Astrocyte of the cerebellum (primary cell): ENCODE measurements around the gene XPR1.
"Not testable (repeated sequence)": the region's sequence is repeated elsewhere in the genome, so short reads cannot be mapped to it uniquely, and the experiment has no call there.

ENCODE experiments used
- DNase-seq: peaks from one replicate; pipeline ENCODE4 v3.0.0-alpha.2; 2011; ENCODE audit warnings: low read depth
- H3K4me3 ChIP-seq: 2 replicates; pipeline ENCODE4 v1.5.1; 2011; ENCODE audit warnings: mild to moderate bottlenecking, low read depth, low read length, moderate library complexity
- in situ Hi-C: cut with HindIII; loops from 2 replicates; pipeline ENCODE4 v1.10.0; 2017; ENCODE audit warnings: low sequenced_read_pairs
- TF ChIP-seq, protein P1 (sequence below): IDR thresholded peaks from 2 replicates; pipeline ENCODE4 v1.5.1; 2012; ENCODE audit warnings: low read length, low read depth, moderate library complexity, mild to moderate bottlenecking; ENCODE audit errors: missing control alignments

XPR1 gene

DNA sequence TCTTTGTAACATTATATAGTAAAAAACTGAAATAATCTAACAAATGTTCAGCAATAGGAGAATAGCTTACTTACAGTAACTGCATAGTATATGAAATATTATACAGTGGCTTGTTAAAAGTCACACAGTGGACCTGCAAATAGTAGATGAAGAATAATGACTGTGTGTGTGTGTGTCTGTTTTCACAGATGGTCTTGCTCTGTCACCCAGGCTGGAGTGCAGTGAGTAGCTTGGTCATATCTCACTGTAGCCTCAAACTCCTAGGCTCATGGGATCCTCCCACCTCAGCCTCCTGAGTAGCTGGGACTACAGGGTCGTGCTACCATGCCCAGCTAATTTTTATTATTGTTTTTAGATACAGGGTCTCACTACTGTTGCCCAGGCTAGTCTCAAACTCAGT, 213.5 kb downstream of the XPR1 start:
- in situ Hi-C loops: no loop called here
- no peak overlapping the region for H3K4me3 ChIP-seq
- TF ChIP-seq, protein P1, sequence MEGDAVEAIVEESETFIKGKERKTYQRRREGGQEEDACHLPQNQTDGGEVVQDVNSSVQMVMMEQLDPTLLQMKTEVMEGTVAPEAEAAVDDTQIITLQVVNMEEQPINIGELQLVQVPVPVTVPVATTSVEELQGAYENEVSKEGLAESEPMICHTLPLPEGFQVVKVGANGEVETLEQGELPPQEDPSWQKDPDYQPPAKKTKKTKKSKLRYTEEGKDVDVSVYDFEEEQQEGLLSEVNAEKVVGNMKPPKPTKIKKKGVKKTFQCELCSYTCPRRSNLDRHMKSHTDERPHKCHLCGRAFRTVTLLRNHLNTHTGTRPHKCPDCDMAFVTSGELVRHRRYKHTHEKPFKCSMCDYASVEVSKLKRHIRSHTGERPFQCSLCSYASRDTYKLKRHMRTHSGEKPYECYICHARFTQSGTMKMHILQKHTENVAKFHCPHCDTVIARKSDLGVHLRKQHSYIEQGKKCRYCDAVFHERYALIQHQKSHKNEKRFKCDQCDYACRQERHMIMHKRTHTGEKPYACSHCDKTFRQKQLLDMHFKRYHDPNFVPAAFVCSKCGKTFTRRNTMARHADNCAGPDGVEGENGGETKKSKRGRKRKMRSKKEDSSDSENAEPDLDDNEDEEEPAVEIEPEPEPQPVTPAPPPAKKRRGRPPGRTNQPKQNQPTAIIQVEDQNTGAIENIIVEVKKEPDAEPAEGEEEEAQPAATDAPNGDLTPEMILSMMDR: no peak
- DNase-seq: no peak

DNA sequence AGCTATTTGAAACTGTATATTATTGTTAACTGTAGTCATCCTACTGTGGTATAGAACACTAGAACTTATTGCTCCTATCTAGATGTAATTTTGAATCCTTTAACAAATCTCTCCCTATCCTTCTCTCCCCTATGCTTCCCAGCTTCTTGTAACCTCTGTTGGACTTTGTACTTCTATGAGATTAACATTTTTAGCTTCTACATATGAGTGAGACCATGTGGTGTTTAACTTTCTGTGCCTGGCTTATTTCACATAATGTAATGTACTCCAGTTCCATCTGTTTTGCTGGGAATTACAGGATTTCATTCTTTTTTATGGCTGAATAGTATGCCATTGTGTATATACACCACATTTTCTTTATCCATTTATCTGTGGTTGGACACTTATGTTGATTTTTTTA, 216.4 kb downstream of the XPR1 start:
- TF ChIP-seq, protein P1: no peak
- in situ Hi-C loops: no loop called here
- no peak for DNase-seq
- H3K4me3 ChIP-seq: no peak overlapping the region

DNA sequence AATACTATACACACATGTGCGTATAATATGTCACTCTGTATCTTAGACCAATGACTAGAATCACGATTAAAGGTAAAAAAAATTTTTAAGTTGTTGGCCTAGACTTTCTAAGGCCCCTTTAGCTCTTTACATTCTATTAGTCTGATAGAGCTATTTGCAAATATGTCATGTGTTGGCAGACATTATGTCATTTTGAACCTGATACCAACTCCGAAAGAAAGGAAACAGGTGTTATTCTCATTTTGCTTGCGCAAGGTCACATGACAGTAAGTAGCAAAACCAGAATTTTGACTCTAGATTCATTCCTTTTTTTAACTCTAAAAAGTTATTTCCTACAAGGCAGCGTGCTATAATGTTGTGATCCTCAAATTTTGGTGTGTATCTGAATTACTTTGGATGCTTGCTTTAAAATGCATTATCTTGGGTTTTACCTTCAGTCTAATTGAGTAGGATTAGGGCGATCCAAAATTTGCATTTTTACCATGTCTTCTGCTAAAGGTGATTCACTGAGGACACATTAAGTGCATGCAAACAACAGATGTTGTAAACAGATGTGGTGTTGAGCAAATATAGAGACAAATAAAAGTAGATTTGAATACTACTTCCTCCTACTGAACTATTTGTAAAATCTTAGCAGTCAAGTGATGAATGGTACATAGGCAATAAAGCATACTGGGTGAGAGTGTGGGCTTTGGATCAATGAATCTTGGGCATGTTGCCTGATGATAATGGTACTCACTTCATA, 217.4 kb downstream of the XPR1 start:
- TF ChIP-seq, protein P1: no peak
- in situ Hi-C loops: no loop called here
- H3K4me3 ChIP-seq: no peak overlapping the region
- DNase-seq: no peak

DNA sequence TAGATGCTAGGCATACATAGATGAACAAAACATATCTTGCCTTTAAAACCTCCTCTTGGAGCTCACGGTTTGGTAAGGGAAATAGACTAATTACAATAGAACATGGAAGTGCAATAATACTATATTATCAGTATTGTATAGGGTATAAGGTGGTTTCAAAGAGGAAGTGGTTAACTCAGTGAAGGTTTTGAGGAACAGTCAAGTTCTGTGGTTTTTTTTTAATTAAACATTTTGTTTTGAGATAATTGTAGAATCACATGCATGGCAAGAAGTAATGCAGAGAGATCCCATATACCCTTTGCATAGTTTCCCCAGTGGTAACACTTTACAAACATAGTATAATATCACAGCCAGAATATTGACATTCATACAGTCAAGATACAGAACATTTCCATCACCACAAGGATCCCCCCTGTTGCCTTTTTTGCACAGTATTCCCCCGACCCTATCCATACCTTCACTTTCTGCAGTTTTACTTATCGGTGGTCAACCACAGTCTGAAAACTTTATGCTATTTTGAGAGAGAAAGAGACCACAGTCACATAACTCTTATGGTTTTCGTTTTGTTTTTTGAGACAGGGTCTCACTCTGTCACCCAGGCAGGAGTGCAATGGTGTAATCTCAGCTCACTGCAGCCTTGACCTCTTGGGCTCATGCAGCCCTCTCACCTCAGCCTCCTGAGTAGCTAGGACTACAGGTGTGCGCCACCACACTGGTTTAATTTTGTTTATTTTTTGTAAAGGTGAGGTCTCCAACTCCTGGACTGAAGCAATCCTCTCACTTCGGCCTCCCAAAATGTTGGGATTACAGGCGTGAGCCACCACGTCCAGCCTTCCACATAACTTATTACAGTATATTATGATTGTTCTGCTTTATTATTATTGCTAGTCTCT, 220.4 kb downstream of the XPR1 start:
- TF ChIP-seq, protein P1: no peak
- H3K4me3 ChIP-seq: no peak overlapping the region
- in situ Hi-C loops: loop anchor here (10.0 kb wide), 1 partner anchor 347 kb away; the partner anchor contains the start of gene ACBD6

DNA sequence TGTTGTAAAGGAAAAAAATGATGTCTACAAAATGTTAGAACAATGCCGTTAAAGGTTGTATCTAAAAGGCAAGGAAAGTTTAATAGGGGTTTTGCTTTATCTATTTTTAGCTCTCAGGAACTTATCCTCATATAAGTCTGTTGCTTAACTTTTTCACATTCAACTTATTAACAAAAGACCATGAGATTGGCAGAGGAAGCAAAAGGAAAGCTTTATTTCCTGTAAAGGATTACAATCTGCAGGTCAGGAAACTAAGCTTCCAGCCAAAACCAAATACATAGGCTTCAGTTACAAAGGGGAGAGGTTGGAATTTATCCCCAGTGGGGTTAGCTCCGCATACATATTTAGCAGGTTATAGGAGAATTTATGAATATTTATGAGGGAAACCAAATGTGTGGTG, 222.2 kb downstream of the XPR1 start:
- TF ChIP-seq, protein P1: no peak
- H3K4me3 ChIP-seq: no peak overlapping the region
- in situ Hi-C loops: loop anchor here (10.0 kb wide), 1 partner anchor 349 kb away; the partner anchor contains the start of gene ACBD6
- DNase-seq: no peak

More for the DNA sequence above, 220.4 kb downstream of the XPR1 start:
- DNase-seq: no peak

DNA sequence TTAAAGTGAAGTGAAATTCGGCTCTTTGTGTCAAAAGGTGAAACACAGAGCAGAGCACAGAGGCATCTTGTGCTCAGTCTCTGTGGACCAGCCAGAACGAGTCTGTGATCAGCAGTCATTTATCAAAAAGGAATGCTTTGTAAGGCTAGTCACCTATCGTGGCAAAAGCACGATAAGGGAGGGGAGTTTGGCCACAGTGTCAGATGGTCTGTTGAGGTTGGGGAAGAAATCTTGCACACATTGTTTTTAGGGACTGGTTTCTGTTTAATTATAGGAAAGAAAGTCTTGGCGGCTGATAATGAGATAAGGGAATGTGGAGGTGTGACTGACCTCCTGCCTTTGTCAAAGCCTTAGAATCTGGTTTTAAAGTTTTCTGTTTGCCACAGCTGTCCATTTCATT, 222.6 kb downstream of the XPR1 start:
- H3K4me3 ChIP-seq: no peak overlapping the region
- DNase-seq: no peak
- TF ChIP-seq, protein P1: no peak
- in situ Hi-C loops: loop anchor here (10.0 kb wide), 1 partner anchor 350 kb away; the partner anchor contains the start of gene ACBD6

- not testable (repeated sequence) for DNase-seq, H3K4me3 ChIP-seq
- in situ Hi-C loops: loop anchor here (10.0 kb wide), 1 partner anchor 353 kb away; the partner anchor contains the start of gene ACBD6
These were observed 226.3 kb downstream of the XPR1 start for GRCh38 chr1:180857947-180858725.
